Measurements from ENCODE around the gene CRTC1.
A peak's percentile ranks its signal among the peaks of the same experiment; 100 is the strongest.
"Not testable (repeated sequence)": the region's sequence is repeated elsewhere in the genome, so short reads cannot be mapped to it uniquely, and the experiment has no call there.

CRTC1 gene

DNA sequence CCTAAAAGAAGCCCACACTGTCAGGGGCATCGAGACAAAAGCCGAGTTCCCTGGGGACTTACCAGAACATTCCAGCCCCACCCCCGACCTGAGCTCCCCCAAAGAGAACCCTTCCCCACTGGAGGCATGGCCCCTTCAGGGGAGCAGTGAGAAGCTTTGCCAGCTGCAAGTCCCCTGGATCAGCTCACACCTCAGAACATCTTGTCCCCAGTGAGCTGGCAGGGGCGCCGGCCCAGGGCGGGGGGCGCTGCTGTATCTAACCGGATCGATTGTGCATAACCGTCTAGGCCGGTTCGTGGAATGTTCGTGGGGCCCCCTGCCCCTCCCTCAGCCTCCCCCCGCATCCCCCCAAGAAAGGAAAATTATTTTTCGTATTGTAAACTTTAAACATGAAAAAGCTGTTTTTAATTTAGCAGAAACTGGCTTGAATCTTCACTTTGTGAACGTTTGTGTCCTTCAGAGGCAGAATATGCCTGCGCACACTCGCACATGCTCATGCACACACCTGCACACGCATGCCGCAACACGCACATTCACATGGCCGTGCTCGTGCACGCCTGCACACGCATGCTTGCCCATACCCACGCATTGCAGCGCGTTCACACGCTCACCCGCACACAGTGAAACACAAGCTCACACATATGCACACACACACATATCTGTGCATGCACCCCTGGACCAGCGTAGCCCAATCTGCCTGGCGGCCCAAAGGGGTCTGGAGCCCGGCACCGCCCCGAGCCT lies 12.0 kb upstream of the CRTC1 start:
- no peak overlapping the region for H3K4me3 Mint-ChIP-seq
- H3K27ac Mint-ChIP-seq: no peak overlapping the region
- H3K9me3 Mint-ChIP-seq: no peaks in the 10 kb centered on the region
- DNase-seq (no peak), ATAC-seq (no peak)
- no peaks in the 10 kb centered on the region for H3K27me3 Mint-ChIP-seq
- peaks cover 2% of the 10 kb centered on the region for H3K36me3 Mint-ChIP-seq (ENCODE audit: low read depth)
- no peaks in the 10 kb centered on the region for H3K4me1 Mint-ChIP-seq

DNA sequence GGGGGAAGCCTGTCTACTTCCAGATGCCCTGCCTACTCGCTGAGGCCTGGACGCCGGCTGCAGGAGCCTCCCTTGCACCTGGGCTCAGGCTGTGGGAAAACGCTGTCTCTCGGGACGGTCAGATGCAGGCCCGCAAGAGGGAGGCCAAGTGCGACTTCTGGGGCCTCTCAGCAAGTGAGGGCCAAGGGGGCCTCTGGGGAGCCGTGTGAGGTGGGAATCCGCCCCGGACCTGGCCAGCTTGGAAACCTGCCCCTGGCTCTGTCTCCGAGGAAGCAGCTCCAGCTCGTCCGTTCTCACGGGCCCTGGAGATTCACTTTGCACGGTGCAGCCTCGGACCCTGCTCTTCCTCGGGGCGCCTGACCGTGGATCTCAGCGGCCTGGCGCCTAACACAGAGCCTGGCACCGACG lies 11.4 kb upstream of the CRTC1 start:
- Mint-ChIP-seq H3K9me3 (no peaks in the 10 kb centered on the region), H3K36me3 (ENCODE audit: low read depth) (peaks cover 2% of the 10 kb centered on the region)
- ATAC-seq: no peak

DNA sequence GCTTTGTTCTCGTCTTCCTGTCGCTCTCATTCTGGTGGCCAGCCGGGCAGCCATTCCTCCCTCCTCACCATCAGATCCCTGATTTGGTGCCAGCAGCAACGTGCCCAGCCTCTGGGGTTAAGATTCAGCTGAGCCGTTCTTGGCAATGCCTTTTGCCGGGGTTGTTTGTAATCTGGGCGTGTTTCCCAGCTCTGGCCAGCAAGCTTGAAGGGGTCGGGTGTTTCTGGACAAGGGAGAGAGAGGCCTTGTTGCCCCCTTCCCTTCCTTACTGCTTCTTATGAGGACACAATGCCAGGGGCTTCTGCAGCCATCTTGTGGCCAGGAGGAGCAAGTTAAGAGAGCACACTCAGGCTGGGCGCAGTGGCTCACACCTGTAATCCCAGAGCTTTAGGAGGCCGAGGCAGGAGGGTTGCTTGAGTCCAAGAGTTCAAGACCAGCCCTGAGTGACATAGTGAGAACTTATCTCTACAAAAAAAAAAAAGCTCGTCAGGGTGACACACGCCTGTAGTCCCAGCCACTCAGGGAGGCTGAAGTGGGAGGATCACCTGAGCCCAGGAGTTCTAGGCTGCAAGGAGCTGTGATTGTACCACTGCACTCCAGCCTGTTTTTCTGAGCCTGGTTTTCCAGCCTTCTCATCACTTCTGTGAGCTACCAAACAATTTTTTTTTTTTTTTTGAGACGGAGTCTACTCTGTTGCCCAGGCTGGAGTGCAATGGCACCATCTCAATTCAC lies 10.7 kb upstream of the CRTC1 start:
- DNase-seq: no peak
- Mint-ChIP-seq H3K9me3 (no peaks in the 10 kb centered on the region), H3K27ac (no peak overlapping the region), H3K36me3 (ENCODE audit: low read depth) (peaks cover 2% of the 10 kb centered on the region), H3K27me3 (no peaks in the 10 kb centered on the region), H3K4me3 (no peak overlapping the region), H3K4me1 (no peaks in the 10 kb centered on the region)
- no peak for ATAC-seq

More for the DNA sequence above, 11.4 kb upstream of the CRTC1 start:
- Mint-ChIP-seq H3K27ac (no peak overlapping the region), H3K4me3 (no peak overlapping the region), H3K4me1 (no peaks in the 10 kb centered on the region), H3K27me3 (no peaks in the 10 kb centered on the region)
- no peak for DNase-seq

DNA sequence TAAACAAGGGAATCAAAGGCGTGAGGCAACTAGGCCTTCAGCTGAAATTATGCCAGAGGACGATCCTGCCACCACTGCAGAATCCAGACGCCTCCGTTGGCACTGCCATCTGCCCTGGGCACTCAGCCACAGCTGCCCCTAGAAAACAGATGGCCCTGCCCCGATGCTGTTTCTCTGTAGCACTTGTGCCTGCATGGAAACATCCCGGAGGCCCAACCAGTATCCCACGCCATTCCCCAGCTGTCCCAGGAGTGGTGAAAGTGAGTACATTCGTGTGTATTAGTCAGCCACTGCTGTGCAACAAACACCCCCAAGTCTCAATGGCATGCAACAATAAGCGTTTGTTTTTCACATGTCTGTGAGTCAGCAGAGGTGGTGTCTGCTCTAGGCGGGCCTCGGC lies 8.9 kb upstream of the CRTC1 start:
- DNase-seq (no peak), ATAC-seq (no peak)
- Mint-ChIP-seq H3K27me3 (no peaks in the 10 kb centered on the region), H3K27ac (no peak overlapping the region), H3K36me3 (ENCODE audit: low read depth) (peaks cover 2% of the 10 kb centered on the region), H3K4me3 (no peak overlapping the region), H3K4me1 (no peaks in the 10 kb centered on the region), H3K9me3 (no peaks in the 10 kb centered on the region)

DNA sequence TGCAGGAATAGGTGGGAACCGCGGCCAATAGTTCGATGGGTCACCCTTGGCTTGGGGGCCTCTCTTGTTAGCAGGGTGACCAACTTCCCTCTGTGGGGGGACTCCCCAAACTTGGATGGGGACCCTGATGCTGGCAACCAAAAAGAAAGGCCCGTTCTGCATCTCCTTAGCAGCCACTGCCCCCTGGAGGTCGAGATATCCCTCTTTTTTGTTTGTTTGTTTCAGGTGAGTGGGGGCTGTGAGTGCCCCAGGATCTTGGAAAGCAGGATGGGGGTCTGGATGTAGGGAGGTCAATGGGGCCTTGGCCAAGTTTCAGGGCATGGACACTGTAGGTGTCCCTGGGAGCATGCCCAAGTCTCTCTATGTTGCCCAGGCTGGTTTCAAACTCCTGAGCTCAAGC lies 7.7 kb upstream of the CRTC1 start:
- peak; percentile 31 for DNase-seq
- H3K36me3 Mint-ChIP-seq (ENCODE audit: low read depth): no peaks in the 10 kb centered on the region
- H3K9me3 Mint-ChIP-seq: no peaks in the 10 kb centered on the region
- H3K4me3 Mint-ChIP-seq: no peak overlapping the region
- H3K4me1 Mint-ChIP-seq: no peaks in the 10 kb centered on the region
- ATAC-seq: no peak
- no peak overlapping the region for H3K27ac Mint-ChIP-seq
- H3K27me3 Mint-ChIP-seq: no peaks in the 10 kb centered on the region

DNA sequence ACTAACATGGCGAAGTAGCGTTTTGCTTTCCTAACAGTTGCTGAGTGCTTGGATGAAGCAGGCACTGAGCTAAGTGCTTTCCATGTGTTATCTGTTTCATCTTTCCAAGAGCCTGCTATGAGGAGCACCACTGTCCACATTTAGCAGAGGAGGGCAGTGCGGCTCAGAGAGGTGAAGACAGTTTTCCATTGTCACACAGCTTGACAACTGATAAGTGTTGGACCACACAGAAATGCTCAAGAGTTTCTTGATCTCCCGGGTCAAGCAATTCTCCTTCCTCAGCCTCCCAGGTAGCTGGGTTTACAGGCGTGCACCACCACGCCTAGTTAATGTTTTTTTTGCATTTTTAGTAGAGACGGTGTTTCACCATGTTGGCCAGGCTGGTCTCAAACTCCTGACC lies 6.8 kb upstream of the CRTC1 start:
- Mint-ChIP-seq H3K27ac (no peak overlapping the region), H3K4me3 (no peak overlapping the region), H3K4me1 (no peaks in the 10 kb centered on the region), H3K36me3 (ENCODE audit: low read depth) (no peaks in the 10 kb centered on the region), H3K9me3 (no peaks in the 10 kb centered on the region), H3K27me3 (no peaks in the 10 kb centered on the region)
- ATAC-seq (no peak), DNase-seq (no peak)

DNA sequence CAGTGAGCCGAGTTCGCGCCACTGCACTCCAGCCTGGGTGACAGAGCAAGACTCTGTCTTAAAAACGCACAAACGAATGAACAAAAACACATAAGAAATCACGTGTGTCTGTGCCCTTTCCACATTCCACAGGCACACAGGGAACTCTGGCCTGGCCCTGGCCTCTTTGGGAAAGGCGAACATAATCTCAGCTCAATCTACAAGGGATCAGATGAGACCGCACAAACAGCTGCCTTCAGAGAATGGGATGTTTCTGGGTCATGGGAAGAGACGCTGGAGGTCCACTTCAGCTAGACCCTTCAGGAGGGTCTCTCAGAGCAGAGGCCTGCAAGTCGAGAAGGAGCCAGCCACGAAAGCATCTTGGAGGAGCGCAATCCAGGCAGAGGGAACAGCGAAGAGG lies 6.3 kb upstream of the CRTC1 start:
- ATAC-seq (no peak), DNase-seq (no peak)
- Mint-ChIP-seq H3K9me3 (no peaks in the 10 kb centered on the region), H3K36me3 (ENCODE audit: low read depth) (no peaks in the 10 kb centered on the region), H3K27ac (no peak overlapping the region), H3K4me1 (no peaks in the 10 kb centered on the region), H3K4me3 (no peak overlapping the region), H3K27me3 (no peaks in the 10 kb centered on the region)

DNA sequence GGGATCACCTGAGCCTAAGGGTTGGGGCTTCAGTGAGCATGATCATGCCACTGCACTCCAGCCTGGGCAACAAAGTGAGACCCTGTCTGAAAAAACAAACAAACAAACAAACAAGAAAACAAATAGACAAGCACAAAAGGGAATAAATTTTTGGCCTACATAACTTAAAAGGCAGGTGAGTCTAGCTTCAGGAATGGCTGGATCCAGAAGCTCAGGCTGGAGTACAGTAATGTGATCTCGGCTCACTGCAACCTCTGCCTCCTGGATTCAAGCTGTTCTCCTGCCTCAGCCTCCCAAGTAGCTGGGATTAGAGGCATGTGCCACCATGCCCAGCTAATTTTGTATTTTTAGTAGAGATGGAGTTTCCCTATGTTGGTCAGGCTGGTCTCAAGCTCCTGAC lies 3.3 kb upstream of the CRTC1 start:
- not testable (repeated sequence) for H3K36me3 Mint-ChIP-seq (ENCODE audit: low read depth); DNase-seq; ATAC-seq; H3K9me3 Mint-ChIP-seq; H3K4me3 Mint-ChIP-seq; H3K27ac Mint-ChIP-seq; H3K27me3 Mint-ChIP-seq
- peaks cover 16% of the 10 kb centered on the region for H3K4me1 Mint-ChIP-seq

DNA sequence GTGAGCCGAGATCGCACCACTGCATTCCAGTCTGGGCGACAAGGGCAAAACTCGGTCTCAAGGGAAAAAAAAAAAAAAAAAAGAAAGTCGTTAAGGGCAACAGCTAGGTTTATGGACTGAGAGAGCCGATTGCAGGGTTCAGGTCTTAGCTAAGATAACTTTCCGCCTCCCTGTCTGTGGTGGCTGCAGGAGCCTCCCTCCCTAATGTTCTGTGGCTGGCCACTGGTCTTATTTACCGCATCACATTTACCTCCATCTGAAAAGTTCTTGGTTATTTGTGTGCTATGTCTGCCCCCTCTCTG lies 722 bp upstream of the CRTC1 start:
- Mint-ChIP-seq H3K9me3 (no peaks in the 10 kb centered on the region), H3K4me3 (peak overlapping the region; percentile 80), H3K36me3 (ENCODE audit: low read depth) (no peaks in the 10 kb centered on the region), H3K4me1 (peaks cover 18% of the 10 kb centered on the region), H3K27ac (peak overlapping the region; percentile 89), H3K27me3 (no peaks in the 10 kb centered on the region)
- ATAC-seq (no peak), DNase-seq (peak; percentile 14)

DNA sequence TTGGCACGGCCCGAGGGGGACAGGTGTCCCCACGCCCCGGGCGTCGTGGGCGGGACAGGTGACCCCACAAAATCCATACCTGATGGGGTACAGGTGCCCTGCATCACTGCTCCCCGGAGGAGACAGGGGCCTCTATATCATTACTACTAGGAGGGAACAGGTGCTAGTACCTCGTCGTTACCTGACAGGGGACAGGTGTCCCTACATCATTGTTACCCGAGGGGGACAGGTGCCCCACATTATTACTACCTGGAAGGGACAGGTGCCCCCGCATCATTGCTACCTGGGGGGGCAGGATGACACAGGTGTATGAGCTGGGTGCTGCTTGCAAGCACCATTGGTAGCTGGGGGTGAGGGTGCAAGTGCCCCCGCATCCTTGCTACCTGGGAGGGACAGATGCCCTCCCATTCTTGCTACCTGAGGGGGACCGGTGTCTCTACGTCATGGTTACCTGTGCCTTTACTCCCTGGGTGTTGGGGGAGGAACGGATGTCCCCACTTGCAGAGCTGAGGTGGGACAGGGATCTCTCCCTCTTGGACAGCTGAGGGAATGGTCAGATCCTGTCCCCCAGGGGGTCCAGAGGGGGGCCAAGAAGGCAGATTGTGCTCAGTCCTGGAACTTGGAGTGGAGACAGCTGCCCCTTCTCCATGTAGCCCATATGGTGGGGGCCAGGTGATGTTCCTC lies 620 bp downstream of the CRTC1 start:
- H3K27me3 Mint-ChIP-seq: no peaks in the 10 kb centered on the region
- peaks cover 18% of the 10 kb centered on the region for H3K4me1 Mint-ChIP-seq
- H3K4me3 Mint-ChIP-seq: peak overlapping the region; percentile 80
- no peak overlapping the region for H3K27ac Mint-ChIP-seq
- ATAC-seq (no peak), DNase-seq (no peak)
- no peaks in the 10 kb centered on the region for H3K9me3 Mint-ChIP-seq
- H3K36me3 Mint-ChIP-seq (ENCODE audit: low read depth): no peaks in the 10 kb centered on the region

DNA sequence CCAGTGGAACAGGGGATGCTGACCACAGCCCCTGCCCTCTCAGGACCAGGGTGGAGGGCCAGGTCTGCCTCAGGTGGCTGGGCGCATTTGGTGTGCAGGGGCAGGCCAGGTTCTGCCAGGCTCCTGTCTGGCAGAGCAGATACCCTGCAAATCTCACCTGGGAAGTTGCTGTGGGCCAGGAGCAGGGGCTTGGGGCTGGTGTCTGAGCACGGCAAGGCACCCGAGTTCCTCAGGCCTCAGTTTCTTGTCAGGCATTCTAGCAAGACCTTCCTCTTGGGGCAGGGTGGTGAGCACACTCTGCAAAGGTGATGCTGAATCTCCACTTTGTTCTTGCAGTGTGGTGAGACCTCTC lies 1.1 kb downstream of the CRTC1 start:
- Mint-ChIP-seq H3K4me3 (peak overlapping the region; percentile 80), H3K9me3 (no peaks in the 10 kb centered on the region), H3K36me3 (ENCODE audit: low read depth) (no peaks in the 10 kb centered on the region), H3K27me3 (no peaks in the 10 kb centered on the region), H3K4me1 (peaks cover 19% of the 10 kb centered on the region), H3K27ac (no peak overlapping the region)
- ATAC-seq (no peak), DNase-seq (no peak)

DNA sequence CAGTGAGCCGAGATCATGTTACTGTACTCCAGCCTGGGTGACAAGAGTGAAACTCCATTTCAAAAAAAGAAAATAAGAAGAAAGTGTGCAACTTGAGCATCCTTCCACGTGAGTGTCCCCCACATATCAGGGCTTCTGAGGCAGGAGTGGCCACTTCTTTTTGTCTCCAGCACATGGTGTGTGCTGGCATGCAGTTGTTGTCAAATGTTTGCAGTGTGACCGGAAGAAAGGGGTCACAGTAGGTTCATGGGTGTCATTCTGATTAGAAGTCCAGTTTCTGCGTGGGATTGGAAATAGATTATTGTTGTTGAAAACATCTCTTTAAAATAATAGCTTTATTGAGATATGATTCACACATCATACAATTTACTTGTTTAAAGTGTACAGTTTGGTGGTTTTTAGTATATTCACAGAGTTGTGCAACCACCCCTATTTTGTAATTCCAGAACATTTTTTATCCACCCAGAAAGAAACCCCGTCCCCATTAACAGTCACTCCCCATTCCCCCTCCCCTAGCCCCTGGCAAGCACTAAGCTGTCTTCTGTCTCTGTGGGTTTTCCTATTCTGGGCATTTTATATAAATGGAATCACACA lies 2.2 kb downstream of the CRTC1 start:
- Mint-ChIP-seq H3K36me3 (ENCODE audit: low read depth) (no peaks in the 10 kb centered on the region), H3K4me3 (no peak overlapping the region), H3K9me3 (no peaks in the 10 kb centered on the region), H3K27me3 (no peaks in the 10 kb centered on the region), H3K4me1 (peaks cover 21% of the 10 kb centered on the region), H3K27ac (no peak overlapping the region)
- no peak for DNase-seq
- no peak for ATAC-seq

DNA sequence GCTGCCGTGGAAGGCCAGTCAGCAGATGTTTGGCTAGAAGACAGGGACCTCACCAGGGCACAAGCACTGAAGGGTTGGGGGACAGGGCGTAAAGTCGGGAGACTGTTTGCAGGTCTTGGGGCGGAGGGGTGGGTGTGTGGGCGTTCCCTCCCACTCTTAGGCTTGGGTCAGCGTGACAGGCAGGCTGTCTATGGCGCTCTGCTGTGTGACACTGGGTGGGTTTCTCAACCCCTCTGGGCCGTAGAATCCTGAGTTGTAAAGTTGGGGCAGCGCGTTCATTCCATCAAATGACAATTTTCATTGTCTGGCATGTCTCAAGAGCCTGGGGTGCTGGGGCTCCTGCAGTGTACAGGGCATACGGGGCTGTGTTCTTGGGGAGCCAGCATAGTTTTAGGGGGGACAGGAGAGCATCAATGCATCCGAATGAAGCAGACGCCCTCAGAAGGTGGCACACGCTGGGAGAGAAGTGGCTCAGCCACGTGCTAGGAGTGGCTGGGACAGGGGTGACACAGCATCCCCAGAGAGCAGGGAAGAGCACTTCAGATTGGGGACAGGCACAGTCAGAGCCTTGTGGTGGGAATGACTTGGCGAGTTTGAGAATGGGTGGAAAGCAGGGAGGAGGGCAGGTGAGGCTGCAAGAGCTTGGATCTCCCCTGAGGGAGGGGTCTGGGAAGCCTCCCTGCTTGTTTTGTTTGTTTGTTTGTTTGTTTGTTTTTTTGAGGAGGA lies 4.4 kb downstream of the CRTC1 start:
- DNase-seq: no peak
- Mint-ChIP-seq H3K36me3 (ENCODE audit: low read depth) (peaks cover 1% of the 10 kb centered on the region), H3K4me3 (no peak overlapping the region), H3K4me1 (peaks cover 18% of the 10 kb centered on the region), H3K27ac (no peak overlapping the region), H3K27me3 (no peaks in the 10 kb centered on the region), H3K9me3 (no peaks in the 10 kb centered on the region)
- no peak for ATAC-seq

DNA sequence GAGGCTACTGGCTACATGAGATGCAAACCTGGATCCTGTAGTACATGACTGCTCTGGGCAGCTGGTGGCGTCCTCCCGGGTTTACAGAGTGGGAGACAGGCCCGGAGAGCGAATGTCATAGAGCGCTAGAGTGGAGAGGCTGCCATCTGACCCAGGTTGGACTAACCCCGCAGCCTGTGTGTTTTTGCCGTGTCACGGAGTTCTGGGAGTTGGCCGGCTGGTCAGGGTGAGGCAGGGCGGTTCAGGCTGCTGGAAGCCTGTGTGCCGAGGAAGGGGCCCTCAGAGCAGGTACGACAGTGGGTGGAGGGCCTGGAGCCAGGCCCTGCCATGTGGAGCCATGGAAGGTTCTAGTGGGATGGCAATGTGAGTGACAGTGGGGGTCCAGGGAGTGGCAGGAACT lies 12.5 kb downstream of the CRTC1 start:
- H3K4me3 Mint-ChIP-seq: no peak overlapping the region

More for the DNA sequence above, 12.5 kb downstream of the CRTC1 start:
- no peaks in the 10 kb centered on the region for H3K9me3 Mint-ChIP-seq
- H3K27ac Mint-ChIP-seq: no peak overlapping the region
- ATAC-seq (no peak), DNase-seq (no peak)
- peaks cover 3% of the 10 kb centered on the region for H3K36me3 Mint-ChIP-seq (ENCODE audit: low read depth)
- peaks cover 26% of the 10 kb centered on the region for H3K4me1 Mint-ChIP-seq
- no peaks in the 10 kb centered on the region for H3K27me3 Mint-ChIP-seq
